ENCODE data around the gene RPTOR.

The RPTOR gene

GRCh38 chr17:80768389-80768788 lies 223.8 kb downstream of the RPTOR start:
- DNase-seq (ENCODE audit: low spot score): no peak

GRCh38 chr17:80768936-80769335 lies 224.3 kb downstream of the RPTOR start:
- DNase-seq (ENCODE audit: low spot score): no peak

DNA sequence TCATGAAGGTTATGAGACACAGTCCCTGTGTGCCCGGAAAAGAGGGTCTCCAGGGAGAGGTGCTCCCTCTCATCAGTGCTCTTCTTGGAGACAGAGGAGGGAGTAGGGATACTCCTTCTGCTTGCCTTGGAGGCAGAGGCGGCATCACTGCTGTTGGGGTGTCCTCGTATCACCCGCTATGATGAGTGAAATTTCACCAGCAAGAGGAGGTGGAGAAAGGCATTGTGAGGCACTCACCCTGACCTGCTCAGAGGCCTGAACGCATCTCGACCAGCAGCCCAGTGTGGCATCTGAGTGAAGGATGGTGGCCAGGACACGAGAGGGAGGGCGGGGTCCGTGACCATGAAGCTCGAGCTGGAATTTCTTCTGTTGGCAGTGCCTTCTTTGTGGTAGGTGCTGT lies 224.9 kb downstream of the RPTOR start:
- DNase-seq (ENCODE audit: low spot score): no peak

GRCh38 chr17:80769936-80770625 lies 225.4 kb downstream of the RPTOR start:
- DNase-seq (ENCODE audit: low spot score): no peak

DNA sequence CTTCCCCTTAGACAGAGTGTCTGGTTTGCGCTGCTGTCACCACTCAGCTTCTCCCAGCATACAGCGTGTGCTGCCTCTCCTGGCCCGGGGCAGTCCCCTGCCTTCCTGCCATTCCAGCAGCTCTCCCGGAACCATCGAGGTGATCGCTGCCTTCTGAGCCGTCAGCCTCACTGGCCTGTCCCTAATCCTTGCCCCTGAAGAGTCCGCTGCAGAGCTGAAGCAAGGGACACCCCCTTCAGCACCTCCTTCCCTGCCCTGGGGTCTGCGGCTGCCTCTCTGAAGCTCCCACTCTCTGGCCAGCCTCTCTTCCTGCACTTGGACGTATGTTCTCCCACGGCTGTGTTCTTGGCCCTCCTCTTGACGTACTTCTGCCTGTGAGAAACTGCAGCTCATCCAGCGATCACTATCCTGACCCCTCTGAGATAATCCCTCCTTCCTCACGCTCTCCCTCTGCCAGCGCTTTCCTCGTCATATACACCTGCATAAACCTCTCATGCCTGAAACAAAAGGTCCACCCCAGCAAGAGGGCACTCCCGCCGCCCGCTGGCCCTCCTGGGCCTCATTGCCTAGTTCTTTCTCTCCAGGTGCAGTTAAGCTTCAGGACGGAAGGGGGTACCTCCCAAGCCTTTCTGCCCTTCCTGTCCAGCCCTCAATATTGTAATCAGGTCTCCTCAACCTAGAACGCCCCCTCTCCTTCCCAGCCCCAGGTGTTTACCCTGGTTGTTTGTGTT lies 226.4 kb downstream of the RPTOR start:
- DNase-seq (ENCODE audit: low spot score): no peak

- no peak for DNase-seq (ENCODE audit: low spot score)
Observed at GRCh38 chr17:80771612-80772005, 227.0 kb downstream of the RPTOR start.

GRCh38 chr17:80772906-80773242 lies 228.2 kb downstream of the RPTOR start:
- no peak for DNase-seq (ENCODE audit: low spot score)

- peak; percentile 45 for DNase-seq (ENCODE audit: low spot score)
Observed at GRCh38 chr17:80773243-80773991, 228.8 kb downstream of the RPTOR start.

GRCh38 chr17:80774146-80774545 lies 229.5 kb downstream of the RPTOR start:
- DNase-seq (ENCODE audit: low spot score): no peak

DNA sequence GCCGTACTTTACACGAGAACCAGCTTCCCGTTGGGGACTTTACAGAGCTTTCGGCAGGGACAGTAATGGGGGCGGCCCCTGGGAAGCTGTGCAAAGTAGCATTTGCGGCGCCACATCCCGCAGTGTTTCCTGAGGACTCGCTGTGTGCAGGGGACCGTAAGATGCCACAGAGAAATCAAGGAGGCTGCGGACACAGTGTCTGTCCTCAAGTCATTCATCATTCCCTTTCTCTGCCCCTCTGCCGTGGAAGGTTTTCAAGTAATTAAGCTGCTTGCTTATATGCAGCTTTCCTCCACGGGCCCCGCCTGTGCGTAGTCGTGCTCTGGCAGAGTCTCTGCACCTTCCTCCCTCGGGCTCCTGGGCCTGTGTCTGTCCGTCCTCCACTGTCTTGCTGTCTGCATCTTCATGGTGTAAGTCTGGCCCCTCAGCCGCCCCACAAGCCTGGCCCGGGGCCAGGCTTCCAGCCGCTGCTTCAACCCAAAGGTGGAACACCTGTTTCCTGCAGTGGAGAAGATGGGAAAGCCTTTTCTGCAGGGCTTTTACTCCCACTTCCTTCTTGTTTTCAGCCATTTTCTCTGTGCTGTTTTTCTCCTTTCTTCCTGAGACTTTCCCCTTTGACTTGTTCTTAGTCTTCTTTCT lies 230.1 kb downstream of the RPTOR start:
- DNase-seq (ENCODE audit: low spot score): no peak

- DNase-seq (ENCODE audit: low spot score): no peak
Observed at GRCh38 chr17:80775863-80776262, 231.2 kb downstream of the RPTOR start.

- no peak for DNase-seq (ENCODE audit: low spot score)
Observed at GRCh38 chr17:80777274-80777673, 232.6 kb downstream of the RPTOR start.

DNA sequence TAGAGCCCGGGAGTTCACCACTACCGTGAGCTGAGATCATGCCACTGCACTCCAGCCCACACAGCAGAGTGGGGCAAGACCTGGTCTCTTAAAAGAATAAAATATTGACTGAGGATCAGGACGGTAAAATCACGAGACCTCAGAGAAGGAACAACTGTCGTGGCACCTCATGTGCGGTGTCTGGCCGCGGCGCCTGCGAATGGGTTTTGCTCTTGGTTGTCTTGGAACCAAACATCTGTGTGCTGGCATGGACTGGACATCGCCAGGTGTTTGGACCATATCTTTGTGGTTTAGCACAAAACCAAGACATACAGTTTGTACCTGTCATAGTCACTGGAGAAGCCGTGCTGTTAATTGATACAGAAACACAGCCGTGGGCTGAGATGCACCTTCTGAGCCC lies 234.1 kb downstream of the RPTOR start:
- DNase-seq (ENCODE audit: low spot score): no peak

DNA sequence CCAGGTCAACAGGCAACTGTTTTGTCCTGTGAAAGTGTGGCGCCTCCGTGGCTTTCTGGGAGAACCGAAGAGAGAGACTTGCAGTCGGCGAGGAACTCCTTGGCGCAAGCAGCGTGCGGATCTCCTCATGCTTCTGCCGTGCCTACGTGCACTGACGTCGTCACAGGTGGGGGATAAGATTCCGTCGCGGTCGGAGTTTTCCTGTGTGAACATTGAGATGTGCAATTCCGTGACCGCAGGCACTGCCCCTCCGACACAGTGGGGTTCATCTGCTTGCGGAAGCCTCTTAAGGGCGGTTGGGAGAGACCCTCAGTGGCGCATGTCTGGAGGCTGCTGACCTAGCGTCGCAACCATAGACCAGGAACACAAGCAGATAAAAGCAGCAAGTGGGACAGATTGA lies 234.7 kb downstream of the RPTOR start:
- DNase-seq (ENCODE audit: low spot score): no peak

GRCh38 chr17:80779961-80780380 lies 235.3 kb downstream of the RPTOR start:
- peak; percentile 64 for DNase-seq (ENCODE audit: low spot score)

GRCh38 chr17:80780381-80781198 lies 236.0 kb downstream of the RPTOR start:
- no peak for DNase-seq (ENCODE audit: low spot score)

DNA sequence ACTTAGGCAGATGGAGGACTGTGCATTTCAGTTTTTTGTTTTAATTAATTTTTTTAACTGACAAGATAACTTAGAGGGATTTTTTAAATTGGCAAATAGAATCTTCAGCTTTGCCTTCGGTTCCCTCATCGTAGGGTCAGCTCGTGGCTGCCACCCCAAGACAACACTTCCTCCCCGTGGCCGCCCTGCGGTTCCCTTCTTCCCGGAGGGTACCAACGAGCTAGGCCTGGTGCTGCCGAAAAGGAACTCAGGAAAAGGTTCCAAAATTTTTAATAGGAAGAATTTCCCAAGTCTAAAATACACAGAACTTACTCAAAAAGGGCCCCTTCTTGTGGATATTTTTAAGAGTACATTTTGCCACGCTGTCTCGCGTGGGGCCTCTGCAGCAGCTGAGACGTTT lies 236.6 kb downstream of the RPTOR start:
- no peak for DNase-seq (ENCODE audit: low spot score)

- DNase-seq (ENCODE audit: low spot score): no peak
Observed at GRCh38 chr17:80781807-80782277, 237.2 kb downstream of the RPTOR start.

DNA sequence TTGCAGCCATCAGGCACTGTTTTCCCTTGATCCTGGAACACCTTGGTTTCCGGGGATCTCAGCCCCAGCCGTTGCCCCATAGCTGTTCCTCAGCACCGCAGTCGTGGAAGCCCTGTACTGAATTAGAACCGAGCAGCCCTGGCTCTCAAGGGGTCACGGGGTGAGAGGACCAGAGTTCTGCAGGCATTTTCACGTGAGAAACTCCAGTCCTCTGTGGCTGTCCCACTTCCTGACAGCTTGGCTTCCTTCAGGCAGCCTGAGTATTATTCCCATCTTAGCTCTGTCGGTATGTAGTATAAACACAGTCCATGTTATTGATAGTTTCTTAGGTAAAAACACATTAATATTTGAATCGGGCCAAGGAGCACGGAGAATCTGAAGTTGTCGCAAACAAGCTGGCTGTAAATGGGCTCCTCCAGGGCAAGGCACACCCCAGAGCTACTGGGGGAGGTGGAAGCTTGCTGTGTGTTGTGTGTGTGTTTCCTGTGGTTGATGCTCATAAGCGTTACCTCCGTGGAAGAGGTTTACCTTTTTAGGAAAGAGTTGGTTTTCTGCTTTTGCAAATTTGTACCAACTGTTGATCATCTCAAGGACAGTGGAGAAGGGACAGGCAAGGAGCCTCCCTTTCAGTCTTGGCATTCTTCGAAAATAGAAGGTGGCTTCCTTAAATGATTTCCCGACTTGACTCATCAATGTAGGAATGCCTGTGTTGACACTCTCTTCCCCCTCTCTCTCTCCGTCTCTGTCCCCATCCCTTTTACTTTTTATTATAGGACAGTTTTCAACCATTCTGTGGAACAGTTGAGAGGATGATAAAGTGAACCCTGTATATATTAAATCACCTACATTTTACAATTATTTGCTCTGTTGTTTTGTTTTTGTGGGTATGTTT lies 238.1 kb downstream of the RPTOR start:
- DNase-seq (ENCODE audit: low spot score): no peak

DNA sequence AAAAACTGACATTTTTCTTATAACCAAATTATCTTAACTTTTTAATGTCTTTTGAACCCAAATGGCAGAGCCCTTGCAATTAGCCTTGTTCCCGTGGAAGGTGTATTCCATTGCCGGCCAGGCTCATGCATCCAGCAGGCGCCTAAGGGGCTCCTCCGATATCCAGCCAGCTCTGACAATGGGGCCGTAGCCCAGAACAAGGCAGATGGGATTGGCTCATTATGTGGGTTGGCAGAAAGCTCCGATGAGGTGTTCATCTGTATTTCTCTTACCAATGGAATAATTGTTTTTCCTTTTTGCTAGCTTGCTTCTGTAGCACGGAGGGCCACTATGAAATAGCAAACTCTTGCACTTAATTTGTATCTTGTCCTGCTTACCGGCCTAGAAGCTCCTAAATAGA lies 238.8 kb downstream of the RPTOR start:
- no peak for DNase-seq (ENCODE audit: low spot score)

DNA sequence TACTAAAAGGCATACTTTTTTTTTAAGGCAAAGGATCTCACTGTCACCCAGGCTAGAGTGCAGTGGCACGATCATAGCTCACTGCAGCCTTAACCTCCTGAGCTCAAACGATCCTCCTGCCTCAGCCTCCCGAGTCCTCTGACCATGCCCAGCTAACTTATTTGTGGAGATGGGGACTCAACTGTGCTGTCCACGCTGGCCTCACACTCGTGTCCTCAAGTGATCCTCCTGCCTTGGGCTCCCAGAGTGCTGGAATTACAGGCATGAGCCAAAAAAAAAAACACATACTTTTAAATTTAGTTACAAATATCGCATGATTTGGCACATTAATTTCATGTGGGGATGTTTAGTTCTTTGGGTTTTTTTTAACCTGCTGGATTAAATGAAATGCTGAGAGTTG lies 239.3 kb downstream of the RPTOR start:
- DNase-seq (ENCODE audit: low spot score): no peak
